B cell (primary cell): Measurements from ENCODE around the gene MYH7.

Source experiments
- CTCF ChIP-seq: fragments of 200-600 bp; IDR thresholded peaks from one replicate; pipeline ENCODE4 v1.8.0; 2022; ENCODE audit warnings: antibody characterized with exemption, mild to moderate bottlenecking
- EZH2 ChIP-seq: IDR thresholded peaks from 2 replicates; pipeline ENCODE4 v1.6.1; 2012; ENCODE audit warnings: borderline replicate concordance, low read depth, mild to moderate bottlenecking, moderate library complexity, low read length; ENCODE audit not compliant: insufficient read depth, poor library complexity, severe bottlenecking

- TF ChIP-seq CTCF (no peak), EZH2 (no peak)
Observed at GRCh38 chr14:23446291-23446851, 10.9 kb upstream of the MYH7 start.
